NCI-H187 treated with DMSO at 0.1 percent for 48 hours (cell line): Measurements from ENCODE around the gene ATP2C2.
"Not testable (repeated sequence)": the region's sequence is repeated elsewhere in the genome, so short reads cannot be mapped to it uniquely, and the experiment has no call there.

Experiments
- DNase-seq: peaks from one replicate; lab custom pipeline; 2025; lab: John Stamatoyannopoulos, UW

The ATP2C2 gene

DNA sequence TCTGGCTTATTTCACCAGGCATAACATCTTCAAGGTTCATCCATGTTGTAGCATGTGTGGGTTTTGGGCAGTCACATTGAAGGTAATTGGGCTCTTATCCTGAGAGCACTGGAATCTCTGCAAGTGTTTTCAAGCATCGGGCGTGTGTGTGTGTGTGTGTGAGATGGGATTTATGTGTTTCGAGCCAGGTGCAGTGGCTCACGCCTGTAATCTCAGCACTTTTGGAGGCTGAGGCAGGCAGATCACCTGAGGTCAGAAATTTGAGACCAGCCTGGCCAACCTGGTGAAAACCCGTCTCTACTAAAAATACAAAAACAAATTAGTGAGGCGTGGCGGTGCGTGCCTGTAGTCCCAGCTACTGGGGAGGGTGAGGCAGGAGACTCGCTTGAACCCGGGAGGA, 27.7 kb downstream of the ATP2C2 start:
- peak; percentile 11 for DNase-seq

DNA sequence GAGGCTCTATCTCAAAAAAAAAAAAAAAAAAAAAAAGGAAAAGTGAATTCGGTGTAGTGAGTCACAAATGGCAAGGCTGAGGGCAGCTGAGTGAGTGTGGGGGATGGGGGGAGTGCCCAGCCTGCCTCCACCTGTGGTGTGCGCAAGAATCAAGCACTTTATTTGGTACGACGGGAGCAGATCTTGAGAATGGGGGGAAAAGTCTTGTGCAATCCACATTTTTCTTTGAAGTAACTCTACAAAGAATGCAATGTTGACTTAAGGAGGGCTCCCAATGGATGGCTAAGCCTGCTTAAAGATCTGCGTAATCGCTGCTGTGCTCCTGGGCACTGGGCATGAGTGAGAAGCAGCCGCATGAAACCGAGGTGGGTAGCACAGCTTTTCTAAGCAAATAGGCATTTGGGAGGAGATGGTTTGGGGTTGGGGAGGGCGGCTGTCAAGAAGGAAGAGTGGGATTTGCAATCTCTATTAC, 28.2 kb downstream of the ATP2C2 start:
- DNase-seq: no peak

DNA sequence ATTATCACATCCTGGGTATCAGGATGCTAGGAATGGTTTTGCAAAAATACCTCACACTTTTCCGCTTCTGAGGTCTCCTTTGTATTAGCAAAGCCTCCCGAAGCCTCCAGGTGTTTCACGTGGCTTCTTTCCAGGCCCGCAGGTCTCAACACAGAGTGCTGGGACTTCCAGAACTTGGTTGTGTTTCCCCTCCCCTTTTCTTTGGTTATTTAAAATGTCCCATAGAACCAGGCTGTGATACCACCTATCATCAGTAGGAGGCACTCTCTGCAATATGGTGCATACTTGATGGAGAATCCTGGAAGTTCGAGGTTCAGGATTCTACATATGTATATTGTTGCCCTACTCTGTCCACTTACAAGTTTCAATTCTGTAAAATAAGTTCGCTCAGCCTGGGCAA, 28.8 kb downstream of the ATP2C2 start:
- no peak for DNase-seq

DNA sequence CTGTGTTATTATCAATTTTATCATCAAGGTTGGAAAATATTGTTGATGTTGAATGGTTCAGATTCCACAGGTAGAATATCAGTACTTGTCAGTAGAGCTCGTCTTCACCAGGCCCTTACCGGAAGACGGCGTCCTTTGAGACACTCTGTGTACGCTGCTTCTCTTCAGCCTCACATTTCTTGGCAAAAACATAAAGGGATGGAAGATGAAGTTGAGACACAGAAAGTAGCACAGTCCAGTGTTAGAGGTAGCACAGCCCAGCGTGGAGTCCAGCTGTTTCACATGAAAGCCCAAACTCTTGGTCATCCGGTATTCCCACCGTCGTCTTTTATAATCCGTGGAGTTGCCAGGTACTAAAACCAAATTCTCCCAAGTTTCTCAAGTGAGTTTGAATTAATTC, 30.4 kb downstream of the ATP2C2 start:
- no peak for DNase-seq

DNA sequence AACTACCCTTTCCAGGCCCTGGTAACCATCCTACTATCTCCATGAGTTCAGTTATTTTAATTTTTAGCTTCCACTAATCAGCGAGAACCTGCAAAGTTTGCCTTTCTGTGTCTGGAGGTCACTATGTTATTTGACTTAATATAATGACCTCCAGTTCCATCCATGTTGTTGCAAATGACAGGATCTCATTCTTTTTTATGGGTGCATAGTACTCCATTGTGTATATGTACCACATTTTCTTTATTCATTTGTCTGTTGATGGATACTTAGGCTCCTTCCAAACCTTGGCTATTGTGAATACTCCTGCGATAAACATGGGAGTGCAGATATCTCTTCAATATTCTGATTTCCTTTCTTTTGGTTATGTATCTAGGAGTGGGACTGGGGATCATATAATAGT, 31.6 kb downstream of the ATP2C2 start:
- DNase-seq: not testable (repeated sequence)

DNA sequence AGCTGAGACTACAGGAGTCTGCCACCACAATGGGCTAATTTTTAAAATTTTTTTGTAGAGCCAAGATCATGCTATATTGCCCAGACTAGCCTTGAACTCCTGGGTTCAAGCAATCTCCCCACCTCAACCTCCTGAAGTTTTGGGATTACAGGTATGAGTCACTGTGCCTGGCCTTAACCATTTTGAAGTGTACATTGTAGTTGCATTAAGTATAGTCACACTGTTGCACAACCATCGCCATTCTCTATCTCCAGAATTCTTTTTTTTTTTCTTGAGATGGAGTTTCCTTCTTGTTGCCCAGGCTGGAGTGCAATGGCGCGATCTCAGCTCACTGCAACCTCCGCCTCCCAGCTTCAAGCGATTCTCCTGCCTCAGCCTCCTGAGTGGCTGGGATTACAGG, 35.1 kb downstream of the ATP2C2 start:
- not testable (repeated sequence) for DNase-seq

DNA sequence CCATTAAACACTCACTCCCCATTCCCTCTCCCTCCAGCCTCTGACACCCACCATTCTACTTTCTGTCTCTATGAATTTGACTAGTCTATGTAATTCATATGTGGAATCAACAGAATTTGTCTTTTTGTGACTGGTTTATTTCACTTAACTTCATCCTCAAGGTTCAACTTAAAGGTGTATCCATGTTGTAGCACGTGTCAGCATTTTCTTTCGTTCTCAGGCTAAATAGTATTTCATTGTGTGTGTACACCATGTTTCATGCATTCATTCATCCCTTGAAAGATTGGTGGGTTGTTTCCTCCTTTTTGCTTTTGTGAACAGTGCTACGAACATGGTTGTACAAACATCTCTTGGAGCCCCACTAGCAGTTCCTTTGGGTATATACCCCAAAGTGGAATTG, 36.0 kb downstream of the ATP2C2 start:
- DNase-seq: no peak

DNA sequence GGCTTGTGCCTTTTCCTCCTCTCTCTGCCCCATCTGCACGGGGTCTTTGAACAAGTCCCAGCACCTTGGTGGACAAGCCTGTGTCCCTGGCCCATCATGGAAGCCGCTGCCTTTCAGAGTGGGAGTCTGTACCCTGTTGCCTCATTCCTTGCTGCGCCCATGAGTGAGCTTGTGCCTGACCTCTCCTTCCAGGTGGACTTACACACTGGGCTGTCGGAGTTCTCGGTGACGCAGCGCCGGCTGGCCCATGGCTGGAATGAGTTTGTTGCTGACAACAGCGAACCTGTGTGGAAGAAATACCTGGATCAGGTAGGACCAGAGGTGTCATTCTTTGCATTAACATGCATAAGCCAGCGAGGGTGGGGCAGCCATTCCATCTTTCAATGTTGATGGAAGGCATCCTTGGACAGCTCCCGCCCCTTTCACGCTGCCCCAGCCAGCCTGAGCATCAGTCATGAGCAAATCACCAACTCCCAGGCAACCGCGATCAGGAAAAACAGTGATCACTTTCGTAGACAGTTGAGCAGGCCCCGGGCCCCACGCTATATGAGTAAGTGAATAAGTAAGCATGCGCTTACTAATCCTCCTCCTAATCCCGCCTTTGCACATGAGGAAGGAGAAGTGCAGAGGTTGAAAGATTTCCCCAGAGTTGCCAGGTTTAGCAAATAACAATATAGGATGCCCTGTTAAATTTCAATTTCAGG, 36.8 kb downstream of the ATP2C2 start:
- no peak for DNase-seq

DNA sequence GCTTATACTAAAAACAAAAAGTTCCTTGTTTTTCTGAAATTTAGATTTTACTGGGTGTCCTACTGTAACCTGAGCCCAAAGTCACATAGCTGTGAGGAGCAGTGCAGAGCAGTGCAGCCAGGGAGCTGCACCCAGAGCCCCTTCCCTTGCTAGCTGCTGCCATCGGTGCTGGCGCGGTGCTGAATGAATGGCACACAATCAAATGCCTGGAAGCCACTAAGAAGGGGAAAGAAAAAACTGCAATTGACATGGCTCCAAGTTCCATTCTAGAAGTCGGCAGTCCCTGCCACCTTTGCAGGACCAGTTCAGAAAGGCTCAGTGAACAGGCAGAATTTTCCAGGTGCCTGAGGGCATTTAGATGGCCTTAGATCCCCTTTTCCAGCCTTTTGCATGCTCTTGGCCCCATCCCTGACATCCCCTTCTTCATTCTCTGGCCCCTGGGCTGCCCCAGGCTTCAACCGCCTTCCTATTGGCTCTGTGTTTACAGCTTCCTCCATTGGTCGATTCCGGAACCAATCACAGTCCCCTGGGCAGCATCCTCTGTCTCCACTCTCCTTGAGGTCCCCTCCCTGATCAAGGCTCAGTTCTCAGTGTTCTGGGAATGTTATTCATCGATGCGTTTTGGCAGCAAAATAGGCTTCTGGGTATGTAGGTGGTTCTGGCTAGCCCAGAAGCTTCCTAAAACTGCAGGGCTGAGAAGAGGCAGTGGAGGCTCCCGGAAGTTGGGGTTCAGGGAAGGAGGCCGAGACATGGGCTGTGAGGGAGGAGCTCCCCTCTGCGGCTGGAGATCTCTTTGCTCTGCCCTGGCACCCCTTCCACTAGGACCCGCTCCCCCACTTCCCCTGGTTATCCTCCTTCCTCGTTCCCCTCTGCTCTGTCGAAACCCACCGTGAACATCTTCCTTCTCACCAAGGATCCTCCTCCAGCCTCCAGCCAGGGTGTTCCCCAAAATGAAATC, 37.9 kb downstream of the ATP2C2 start:
- no peak for DNase-seq

DNA sequence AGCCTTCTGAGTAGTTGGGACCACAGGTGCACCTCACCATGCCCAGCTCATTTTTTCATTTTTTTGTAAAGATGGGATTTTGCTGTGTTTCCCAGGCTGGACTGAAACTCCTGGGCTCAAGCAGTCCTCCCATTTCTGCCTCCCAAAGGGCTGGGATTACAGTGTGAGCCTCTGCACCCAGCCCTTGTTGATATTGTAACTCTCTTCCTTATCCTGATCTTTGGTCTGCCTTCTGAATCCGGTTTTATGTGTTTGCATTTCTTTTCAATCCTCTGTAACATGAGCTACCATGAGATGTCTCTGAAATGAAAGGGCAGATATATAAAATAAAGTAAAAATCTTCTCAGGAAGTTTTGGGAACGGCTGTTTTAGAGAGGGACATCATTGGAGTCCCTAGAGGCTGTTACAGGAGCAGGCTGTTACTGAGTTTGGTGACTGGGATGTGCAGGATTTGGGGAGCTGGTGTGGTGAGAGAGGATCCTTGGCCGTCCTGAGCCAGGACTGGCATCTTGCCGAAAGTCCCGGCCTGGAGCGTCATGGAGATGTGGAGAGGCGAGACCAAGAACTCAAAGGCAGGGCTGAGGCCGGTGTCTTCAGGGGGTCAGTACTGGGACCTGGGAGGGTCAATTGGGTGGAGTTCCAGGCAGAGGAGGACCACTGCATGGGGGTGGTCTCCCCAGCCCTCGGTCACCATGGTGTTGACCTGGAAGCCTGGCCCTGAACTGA, 39.4 kb downstream of the ATP2C2 start:
- DNase-seq: no peak

DNA sequence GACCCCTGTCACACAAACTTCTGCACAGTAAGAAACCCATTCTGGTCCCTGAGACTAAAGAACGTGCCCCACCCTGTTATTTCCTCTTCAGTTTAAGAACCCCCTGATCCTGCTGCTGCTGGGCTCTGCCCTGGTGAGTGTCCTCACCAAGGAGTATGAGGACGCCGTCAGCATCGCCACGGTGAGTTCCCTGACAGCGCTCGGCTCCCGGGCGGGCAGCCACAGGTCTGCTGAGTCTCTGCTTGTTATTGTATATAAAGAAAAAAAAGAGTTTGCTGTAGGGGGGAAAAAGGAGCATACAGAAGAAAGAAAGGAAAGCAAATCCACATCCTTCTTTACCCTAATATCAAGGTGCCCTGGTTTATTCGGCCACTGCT, 40.0 kb downstream of the ATP2C2 start:
- DNase-seq: no peak

DNA sequence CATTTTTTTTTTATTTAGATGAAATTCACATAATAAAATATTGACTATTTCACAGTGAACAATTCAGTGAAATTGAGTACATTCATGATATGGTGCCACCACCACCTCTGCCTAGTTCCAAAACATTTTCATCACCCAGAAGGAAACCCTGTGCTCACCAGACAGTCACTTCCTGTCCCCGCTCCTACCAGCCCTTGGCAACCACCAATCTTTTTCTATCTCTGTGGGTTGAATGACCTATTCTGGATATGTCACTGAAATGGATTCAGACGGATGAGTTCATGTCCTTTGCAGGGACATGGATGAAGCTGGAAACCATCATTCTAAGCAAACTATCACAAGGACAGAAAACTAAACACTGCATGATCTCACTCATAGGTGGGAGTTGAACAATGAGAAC, 40.5 kb downstream of the ATP2C2 start:
- DNase-seq: no peak

DNA sequence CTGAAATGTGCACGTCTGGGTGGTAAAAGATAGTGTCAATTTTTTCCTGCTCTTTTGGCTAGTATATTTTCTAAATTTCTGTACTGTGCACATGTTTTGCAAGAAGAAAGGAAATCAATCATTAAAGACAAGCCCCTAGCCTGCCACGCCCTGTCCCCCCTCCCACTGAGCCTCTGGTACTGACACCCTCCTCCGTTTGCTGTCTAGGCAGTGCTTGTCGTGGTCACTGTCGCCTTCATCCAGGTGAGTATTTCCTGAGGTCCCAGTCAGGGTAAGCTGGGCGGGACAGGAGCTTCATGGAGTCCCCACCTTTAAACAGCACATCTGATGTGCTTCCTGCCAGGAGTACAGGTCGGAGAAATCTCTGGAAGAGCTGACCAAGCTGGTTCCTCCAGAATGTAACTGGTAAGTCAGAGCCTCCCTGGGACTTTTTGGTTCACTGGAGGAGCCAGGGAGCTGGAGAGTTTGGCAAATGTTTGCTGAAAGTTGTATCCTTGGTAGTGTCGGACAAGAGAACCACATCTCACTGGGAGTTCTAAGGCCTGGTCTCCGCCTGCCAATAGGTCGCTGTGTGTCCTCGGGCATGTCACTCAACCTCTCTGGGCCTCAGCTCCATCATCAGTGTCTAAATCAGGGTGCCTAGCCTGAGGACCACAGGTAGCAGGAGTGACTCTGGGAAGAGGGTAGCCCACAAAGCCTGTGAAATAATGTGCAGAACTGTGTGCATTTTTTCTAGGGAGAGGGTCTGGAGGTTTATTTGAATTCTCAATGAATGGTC, 42.2 kb downstream of the ATP2C2 start:
- no peak for DNase-seq

DNA sequence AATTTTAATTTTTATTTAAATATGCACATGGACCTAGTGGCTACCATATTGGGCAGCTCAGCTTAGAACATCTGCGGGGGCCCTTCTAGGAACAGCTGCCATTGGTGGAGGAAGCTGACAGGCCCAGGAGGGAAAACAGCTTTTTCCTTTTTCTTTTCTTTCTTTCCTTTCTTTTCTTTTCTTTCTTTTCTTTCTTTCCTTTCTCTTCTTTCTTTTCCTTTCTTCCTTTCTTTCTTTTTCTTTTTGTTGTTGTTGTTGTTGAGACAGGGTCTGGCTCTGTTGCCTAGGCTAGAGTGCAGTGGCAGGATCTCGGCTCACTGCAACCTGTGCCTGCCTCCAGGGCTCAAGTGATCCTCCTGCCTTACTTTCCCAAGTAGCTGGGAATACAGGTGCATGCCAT, 43.4 kb downstream of the ATP2C2 start:
- no peak for DNase-seq

DNA sequence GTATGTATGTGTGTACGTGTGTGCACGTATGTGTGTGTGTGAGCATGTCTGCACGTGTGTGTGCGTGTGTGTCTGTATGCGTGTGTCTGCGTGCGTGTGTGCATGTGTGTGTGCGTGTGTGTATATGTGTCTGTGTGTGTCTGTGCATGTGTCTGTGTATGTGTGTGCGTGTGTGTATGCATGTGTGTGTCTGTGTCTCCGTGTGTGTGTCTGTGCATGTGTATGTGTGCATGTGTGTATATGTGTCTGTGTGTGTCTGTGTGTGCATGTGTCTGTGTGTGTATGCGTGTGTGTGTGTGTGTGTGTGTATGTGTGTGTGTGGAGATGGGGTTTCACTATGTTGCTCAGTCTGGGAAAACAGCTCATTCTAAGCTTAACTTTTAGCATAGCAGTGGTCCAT, 43.9 kb downstream of the ATP2C2 start:
- no peak for DNase-seq

DNA sequence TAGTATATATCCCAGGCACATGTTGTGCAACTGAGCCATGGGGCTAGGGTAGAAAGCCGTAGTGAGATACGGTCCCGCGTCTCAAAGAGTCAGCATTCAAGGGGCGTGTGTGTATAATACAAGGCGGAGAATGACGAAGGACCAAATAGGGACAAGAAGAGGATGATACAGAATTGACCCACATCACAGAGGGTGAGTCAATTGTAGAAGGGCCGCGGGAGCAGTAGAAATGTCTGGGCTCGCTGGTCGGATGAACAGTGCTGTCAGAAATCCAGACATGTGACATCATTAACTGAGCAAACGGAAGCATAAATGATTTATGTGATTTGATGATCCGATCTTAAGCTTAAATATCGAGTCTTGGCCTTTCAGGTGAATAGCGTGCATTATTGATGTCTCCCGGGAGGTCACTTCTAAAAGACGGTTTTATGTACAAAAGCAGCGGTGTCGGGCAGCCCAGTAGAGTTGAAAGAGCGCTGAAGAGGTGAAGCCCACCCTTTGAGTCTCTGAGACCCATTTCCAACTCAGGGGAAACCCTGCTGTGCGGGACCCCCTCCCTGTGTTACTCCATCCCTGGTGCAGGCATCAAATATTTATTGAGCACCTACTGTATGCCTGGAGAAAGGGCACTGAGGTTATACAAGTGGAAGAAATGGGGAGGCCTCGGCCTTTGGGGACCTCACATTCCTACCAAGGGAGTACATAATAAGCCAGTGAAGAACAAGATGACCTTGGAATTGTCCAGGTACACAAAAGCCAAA, 45.1 kb downstream of the ATP2C2 start:
- no peak for DNase-seq

DNA sequence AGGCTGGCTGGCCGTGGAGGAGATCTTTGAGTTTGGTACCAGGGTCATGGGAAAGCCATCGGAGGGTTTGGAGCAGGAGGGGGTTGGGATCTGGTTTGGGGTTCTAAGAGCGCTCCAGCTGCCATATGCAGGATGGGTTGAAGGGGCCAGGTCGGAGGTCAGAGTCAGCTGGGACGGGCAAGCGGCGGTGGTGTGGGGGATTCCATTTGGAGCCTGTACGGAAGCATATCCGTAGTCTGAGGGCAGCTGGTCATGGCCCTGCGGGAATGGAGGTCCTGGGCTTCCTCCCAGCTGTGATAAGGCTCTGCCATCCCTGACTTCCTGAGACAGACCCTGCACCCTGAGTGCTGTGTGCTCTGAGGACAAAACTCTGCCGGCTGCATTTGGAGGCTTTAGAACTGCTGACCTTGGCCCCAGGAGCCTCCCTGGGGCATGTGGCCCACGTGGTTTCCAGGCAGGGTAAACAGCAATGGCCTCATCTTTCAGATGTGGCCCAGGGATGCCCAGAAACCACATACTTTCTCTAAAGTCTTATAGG, 46.5 kb downstream of the ATP2C2 start:
- no peak for DNase-seq

DNA sequence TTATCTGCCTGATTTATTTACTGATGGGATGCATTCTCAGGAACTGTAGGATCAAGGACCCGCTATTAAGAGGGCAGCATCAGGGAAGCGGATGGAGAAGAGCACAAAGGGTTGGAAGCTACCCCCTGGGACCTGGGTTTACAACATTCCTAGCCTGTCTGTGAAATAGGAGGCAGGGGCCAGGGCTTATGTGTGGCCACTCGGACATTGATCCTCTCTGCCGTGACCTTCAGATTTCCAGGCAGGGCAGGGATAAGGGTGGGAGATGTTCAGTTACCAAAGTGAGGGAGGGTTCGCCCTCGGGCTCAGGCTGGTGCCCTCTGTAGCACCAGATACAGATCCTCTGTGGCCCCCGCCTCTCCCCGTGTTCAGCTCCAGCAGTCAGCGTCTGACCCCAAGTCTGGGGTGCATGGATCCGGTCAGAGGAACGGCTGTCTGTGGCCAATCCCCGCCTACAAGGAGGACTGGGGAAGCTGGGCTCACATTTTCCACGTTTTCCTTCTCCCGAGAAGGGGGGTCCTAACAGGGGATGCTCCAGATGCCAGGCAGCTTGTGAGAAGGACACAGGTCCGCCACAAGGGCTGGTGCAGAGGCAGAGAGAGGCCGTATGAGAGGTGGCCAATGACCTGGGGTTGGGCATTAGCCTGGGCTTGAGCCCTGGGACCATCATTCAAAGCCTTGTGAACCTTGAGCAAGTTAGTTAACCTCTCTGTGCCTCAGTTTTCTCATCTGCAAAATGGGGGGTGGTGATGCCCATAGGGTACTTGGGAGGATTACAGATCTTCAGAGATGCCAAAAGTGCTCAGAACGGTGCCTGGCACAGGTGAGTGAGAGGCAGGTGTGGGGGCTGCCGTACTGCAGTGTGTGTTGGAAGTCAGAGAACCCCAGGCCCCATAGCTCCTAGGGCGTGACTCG, 48.3 kb downstream of the ATP2C2 start:
- DNase-seq: no peak

DNA sequence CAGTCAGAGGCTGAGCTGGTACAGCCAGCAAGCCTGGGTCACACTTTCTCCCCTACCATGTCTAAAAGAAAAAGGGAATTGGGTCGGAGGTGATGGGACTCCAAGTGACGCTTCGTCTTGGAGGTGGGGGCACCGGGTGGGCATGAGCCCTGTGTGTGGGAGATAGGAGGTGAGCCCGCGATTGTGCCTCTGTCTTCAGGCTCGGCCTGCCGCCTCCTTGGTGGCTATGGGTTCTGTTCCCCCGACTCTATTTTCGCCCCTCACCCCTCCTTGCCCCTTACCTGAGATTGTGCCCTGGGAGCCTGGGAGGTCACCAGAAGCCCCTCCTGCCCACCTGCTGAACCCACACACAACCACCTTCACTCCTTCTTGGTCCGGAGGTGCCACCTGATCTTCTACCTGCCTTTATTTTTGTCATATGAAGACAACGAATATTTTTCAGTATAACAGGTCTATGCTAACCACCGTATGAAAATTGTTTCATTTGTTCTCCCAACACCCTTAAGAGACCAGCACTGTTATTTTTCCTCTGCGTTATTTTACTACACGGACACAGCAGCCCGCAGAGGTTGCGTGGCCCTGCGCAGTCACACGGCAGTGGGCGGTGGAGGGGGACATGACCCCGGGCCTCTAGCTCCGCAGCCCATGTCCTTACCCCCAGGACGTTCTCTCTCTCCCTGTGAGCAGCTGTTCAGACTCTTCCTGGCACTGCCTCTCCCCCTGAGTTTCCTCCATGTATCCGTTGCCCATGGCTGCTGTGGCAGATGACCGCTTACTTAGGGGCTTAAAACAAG, 49.9 kb downstream of the ATP2C2 start:
- no peak for DNase-seq
